ENCODE results near the gene TSHZ2.

GRCh38 chr20:53425941-53426340 is 453.8 kb downstream of the TSHZ2 start:
- TF ChIP-seq ELK1 (IDR thresholded peaks at IDR 0.05; ENCODE audit: borderline replicate concordance, low read depth, low read length): no peak
- no peak for TF ChIP-seq CTCF (conservative IDR thresholded peaks at IDR 0.05; ENCODE audit: low read depth, low read length)
- no peak for TF ChIP-seq POLR2A (IDR thresholded peaks at IDR 0.05; ENCODE audit: low read depth, low read length)
- no peak for TF ChIP-seq NFE2L2 (IDR thresholded peaks at IDR 0.05; ENCODE audit: low read depth, low read length)
- TF ChIP-seq FOS (IDR thresholded peaks at IDR 0.05; ENCODE audit: low read depth, low read length): no peak
- TF ChIP-seq MAZ (IDR thresholded peaks at IDR 0.05; ENCODE audit: borderline replicate concordance, low read depth, low read length): no peak
- TF ChIP-seq MXI1 (IDR thresholded peaks at IDR 0.05; ENCODE audit: borderline replicate concordance, low read depth, low read length): no peak
- TF ChIP-seq CEBPB (IDR thresholded peaks at IDR 0.05; ENCODE audit: low read depth, low read length): no peak

All from IMR-90 (cell line).